Stimulated activated CD8-positive, alpha-beta memory T cell treated with anti-CD3 and anti-CD28 coated beads, Interleukin-12 subunit alpha, Interleukin-12 subunit beta, amount 100 ng/mL, for 24 hours (primary cell): ENCODE measurements around the gene FUT8.

Source experiments
- DNase-seq: peaks from one replicate; pipeline ENCODE4 v3.0.0-alpha.2; 2020; ENCODE audit errors: extremely low read depth

The FUT8 gene

DNA sequence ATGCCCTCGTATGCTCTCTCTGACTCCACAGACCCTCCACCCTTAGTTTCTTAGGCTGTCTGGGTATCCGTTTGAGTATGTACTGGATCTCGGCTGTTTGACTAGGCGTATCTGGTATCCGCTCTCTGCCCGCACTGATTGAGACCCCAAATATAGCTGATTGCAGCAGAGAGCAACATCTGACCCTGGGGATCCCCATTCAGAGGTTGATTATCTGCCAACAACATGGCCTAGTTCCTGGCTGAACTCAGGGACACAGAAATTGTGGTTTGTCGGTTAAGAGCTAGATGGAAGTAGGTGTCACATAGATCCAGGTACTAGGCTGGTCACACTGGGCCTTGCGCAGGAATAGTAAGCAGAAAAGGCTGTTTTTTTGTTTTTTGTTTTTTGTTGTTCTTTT is 359.9 kb downstream of the FUT8 start:
- DNase-seq, result no peak

DNA sequence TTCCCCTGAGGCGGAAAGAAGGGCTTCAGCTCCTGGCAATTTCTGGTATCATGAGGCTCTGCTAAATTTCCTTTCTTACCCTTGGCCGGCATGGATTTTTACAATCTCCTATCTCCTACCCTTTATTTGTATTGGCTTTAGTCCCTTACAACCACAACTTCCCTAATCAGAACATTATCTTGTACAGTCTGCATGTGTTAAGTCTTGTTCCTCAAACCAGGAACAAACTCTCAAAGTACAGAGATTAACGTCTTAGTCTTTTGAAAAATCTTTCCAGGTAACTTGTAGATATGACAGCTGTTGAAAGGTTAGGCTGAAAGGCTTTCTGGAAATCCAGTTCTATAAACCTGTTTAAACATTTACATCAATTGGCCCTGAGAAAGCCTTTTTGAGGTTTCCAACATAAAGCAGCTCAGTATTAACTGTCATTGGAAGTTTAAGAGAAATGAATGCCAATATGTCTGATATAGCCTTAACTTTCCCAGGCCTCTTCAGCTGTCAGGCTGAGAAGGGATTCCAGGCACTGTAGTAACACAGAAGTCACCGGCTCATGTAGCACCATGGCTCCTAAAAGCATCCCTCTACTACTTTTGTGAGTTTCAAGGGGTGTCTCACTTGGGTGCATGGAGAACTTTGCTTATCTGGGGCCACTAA is 360.5 kb downstream of the FUT8 start:
- no peak for DNase-seq

DNA sequence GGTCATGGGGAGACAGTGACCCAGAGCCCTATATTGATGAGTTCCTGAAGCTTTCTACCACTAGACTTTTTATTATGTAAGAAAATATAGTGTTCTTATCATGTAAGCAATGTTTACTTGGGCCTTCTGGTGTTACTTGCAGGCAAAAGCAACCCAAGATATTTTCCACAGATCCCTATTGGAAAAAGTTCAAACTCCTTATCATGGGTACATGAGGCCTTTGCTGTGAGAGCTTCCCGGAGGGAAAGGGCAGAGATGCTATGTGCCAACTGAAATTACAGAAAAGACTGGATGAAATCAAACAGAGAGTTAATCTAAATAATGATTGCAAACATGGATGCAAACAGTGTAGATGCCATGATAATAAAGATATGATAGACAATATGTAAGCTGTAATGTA is 361.5 kb downstream of the FUT8 start:
- no peak for DNase-seq

DNA sequence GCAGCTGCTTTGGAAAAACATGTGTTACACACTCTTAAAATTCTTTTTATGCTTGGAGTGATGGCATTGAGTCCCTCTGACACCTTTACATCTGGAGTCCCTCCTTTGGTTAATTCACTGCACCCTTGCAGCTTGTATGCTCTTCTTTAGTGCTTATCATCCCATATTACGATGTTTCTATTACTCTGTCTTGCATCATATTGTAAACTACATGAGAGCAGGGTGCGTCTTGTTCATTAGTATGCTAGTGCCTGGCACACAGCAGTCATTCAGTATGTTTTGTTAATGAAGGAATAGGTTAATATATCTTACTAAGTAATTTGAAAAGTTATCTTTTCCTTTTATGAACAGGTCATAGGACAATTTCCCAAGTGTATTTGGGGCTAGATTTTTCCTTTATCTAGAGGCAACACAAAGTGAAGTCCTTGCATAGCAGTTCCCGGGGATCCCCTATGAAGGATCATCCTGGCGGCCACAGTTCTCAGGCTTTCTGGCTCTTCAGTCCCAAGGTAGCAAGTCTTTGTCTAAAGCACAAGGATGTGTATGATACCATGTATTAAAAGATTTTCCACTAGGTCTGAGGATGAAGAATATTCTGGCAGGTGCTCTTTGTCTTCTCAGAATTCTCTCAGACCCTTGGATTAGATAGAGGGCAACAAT is 363.8 kb downstream of the FUT8 start:
- no peak for DNase-seq

DNA sequence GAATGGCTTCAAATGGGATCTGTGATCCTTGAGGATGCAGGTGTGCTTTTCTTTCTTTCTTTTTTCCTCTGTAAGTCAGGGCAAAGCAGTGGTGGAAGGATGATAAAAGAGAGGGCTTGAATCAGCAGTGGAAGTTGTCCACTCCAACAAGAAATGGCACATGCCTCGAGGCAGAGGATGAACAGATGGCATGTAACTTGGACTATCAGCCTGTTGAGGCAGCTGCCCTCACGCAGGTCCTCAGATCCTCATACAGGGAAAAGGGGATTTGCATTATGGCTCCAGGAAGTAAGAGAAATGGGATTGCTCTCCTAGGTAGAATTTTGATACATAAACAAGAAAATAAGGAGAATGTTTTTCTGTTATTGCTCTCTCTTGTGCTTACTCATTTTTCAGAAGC is 368.0 kb downstream of the FUT8 start:
- no peak for DNase-seq

DNA sequence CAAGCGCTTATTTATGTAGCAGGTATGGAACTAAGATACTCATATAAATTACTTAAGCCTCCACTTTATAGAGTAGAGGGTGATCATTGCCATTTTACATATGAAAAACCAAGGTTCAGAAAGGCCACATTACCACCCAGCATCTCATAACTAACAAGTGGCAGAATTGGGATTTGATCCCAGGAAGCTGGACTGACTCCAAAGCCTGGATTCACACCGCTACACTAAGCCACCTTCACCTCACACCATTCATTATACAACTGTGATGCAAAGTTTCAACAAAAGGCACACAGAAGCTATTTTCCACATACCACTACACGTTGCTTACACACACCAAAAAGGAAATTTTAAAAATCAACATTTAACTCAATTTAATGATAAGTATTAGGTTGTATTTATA is 370.6 kb downstream of the FUT8 start:
- no peak for DNase-seq

DNA sequence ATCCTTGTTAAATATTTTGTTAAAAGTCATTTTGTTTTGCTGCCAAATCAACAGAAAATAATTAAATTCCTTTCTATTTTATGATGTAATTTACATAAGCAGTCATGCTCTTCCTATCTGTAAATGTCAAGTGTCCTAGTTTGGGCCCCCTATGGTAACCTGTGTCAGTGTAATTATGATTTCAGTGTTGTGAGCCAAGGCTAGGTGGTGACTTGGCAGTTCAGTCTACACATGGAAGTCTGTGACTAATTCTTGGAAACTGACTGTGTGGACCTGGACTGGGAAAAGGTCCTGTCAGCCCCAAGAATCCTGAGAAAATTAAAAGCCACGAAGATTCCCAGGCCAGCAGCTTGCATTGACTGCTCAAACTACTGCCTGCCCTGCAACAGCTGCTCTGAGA is 371.0 kb downstream of the FUT8 start:
- no peak for DNase-seq

- no peak for DNase-seq
Observed at GRCh38 chr14:65784574-65784973, 372.0 kb downstream of the FUT8 start.

- DNase-seq, result no peak
Observed at GRCh38 chr14:65787461-65787860, 374.9 kb downstream of the FUT8 start.

DNA sequence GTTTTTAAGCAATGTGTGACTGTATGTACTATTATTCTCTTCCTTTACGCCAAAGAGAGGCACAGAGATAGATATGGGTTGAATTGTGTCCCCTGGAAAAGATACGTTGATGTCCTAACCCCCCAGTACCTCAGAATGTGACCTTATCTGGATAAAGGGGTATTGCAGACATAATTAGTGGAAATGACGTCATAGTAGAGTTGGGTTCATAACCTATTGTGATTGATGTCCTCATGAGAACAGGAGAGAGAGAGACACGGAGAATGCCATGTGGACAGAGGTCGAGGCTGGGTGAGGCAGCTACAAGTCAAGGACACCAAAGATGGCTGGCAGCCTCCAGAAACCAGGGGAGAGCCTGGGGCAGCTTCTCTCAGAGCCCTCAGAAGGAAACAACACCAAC is 376.3 kb downstream of the FUT8 start:
- DNase-seq, result no peak

DNA sequence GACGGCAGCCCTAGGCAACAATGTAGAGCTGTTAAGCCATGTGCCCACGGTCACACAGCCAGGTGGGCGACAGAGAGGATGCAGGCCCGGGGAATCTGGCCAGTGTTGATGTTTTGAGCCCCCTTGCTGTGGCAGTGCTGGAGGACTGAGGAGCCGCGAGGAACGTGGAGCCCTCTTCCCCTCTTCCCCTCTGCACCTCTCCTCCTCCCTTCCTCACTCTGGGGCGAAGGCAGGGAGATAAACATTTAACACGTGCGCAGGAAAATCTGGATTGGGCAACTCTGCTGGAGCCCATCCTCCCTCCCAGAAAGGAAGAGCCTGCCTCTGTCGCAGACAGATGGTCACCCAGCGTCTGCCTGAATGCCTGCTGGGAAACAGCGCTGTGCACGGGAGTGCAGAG is 376.8 kb downstream of the FUT8 start:
- no peak for DNase-seq

- no peak for DNase-seq
Observed at GRCh38 chr14:65790172-65790815, 377.8 kb downstream of the FUT8 start.

DNA sequence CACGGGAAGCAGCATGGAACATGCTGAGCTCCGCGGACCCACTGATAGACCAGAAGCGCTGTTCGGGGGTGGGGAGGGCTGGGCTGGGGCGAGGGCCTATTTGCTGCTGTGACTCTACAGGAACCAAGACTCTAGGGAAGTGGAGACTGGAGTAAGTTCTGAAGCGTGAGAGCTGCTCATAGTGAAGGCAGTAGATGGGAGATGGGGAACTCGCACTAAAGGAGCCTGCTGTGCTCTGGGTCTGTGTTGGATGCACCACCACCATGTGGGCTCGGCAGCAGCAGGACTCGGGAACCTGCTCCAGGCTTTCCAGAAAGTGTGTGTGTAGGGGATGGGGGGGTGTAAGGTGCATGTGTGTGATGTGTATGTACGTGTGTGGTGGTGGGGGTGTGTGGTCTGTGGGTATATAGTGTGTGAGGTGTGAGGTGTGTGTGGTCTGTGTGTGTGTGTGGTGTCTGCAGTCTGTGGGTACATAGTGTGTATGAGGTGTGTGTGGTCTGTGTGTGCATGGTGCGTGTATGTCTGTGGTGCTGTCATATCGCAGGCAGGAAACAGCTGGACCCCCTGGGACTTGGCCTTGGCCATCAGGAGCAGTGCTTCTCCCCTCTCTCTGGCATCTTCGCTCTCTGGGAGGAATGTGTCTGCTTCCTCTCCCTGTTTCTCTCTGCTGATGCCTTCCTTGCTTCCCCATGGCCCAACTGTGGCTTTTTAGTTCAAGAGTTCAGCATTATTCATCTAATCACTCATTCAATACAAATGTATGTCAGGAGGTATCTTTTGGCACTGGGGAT is 378.9 kb downstream of the FUT8 start:
- DNase-seq, result no peak

DNA sequence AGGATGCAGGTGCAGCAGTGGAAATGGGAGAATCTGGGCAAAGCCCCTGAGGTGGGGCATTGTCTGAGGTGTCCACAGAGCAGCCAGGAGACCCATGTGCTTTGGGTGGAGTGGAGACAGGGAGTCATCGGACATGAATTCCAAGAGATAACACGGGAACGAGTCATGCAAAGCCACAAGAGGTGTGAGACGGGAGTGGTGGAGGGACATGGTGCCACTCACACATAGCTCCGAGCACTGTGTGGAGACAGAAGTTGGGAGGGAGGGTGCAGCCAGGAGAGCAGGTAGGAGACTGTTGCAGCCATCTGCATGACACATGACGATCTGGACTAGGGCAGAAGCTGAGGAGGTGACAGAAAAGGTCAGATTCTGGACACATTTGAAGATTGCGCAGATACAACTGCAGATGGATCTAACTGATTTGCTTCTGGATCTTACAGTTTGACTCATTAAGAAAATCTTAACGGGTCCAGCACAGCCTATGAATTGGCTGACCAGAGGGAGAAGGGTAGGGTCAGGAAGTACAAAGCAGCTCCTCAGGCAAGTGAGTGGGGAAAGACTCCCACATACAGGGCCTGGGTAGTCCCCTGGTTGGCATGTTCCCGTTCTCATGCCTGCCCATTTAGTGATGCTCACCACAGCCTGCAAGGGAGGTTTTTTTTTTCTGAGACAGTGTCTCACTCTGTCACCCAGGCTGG is 379.8 kb downstream of the FUT8 start:
- DNase-seq, result no peak
